GM23338 (cell line): ENCODE measurements around the gene UTP4. TPM values are rescaled to one million over a fixed set of nuclear protein-coding genes. Genes with fewer than 3 reads are reported as not detected.
"Not testable (repeated sequence)": the region's sequence is repeated elsewhere in the genome, so short reads cannot be mapped to it uniquely, and the experiment has no call there.

Source experiments
- ATAC-seq: fragments of 200-7000 bp; cut with Tn5 transposase; 3 replicates; pipeline ENCODE4 v1.9.1; 2020
- DNase-seq: peaks from one replicate; pipeline ENCODE4 v3.0.0-alpha.2; 2015; ENCODE audit warnings: low spot score
- H2AFZ ChIP-seq: fragments of 200-600 bp; sonication (generic); 2 replicates; pipeline ENCODE4 v1.8.0; 2016; ENCODE audit warnings: antibody characterized with exemption, mild to moderate bottlenecking, moderate library complexity
- H3F3A ChIP-seq: fragments of 200-600 bp; sonication (generic); replicated peaks from 2 replicates; pipeline ENCODE4 v1.8.0; 2017; ENCODE audit warnings: antibody characterized with exemption, mixed run types, low read depth
- H3K27ac ChIP-seq: fragments of 200-600 bp; sonication (generic); 2 replicates; pipeline ENCODE4 v1.6.1; 2016; ENCODE audit warnings: low read depth
- H3K27me3 ChIP-seq: fragments of 200-600 bp; sonication (generic); 2 replicates; pipeline ENCODE4 v1.8.0; 2016; ENCODE audit warnings: mild to moderate bottlenecking, mixed run types, moderate library complexity; ENCODE audit not compliant: insufficient read depth
- H3K36me3 ChIP-seq: fragments of 200-600 bp; sonication (generic); 2 replicates; pipeline ENCODE4 v1.8.0; 2016; ENCODE audit warnings: mild to moderate bottlenecking; ENCODE audit not compliant: insufficient read depth
- H3K4me1 ChIP-seq: fragments of 200-600 bp; sonication (generic); 2 replicates; pipeline ENCODE4 v1.8.0; 2016; ENCODE audit warnings: mild to moderate bottlenecking, moderate library complexity; ENCODE audit not compliant: insufficient read depth
- H3K4me2 ChIP-seq: fragments of 200-600 bp; sonication (generic); 2 replicates; pipeline ENCODE4 v1.7.1; 2017; ENCODE audit warnings: mixed run types
- H3K4me3 ChIP-seq: fragments of 200-600 bp; sonication (generic); 2 replicates; pipeline ENCODE4 v1.6.1; 2016; ENCODE audit warnings: mixed run types
- H3K79me2 ChIP-seq: fragments of 200-600 bp; sonication (generic); replicated peaks from 2 replicates; pipeline ENCODE4 v1.8.0; 2017; ENCODE audit warnings: mild to moderate bottlenecking; ENCODE audit not compliant: insufficient read depth
- H3K9me2 ChIP-seq: fragments of 200-600 bp; sonication (generic); 2 replicates; pipeline ENCODE4 v1.8.0; 2017; ENCODE audit not compliant: insufficient read depth
- H4K20me1 ChIP-seq: fragments of 200-600 bp; sonication (generic); replicated peaks from 2 replicates; pipeline ENCODE4 v1.8.0; 2017; ENCODE audit warnings: mild to moderate bottlenecking; ENCODE audit not compliant: insufficient read depth
- H3K27ac Mint-ChIP-seq: 2 replicates; pipeline ENCODE4 v1.8.0; 2020; ENCODE audit warnings: inconsistent platforms, mild to moderate bottlenecking, moderate library complexity, mixed read lengths
- H3K27me3 Mint-ChIP-seq: 3 replicates; pipeline ENCODE4 v1.8.0; 2022; ENCODE audit warnings: low read depth, mild to moderate bottlenecking, moderate library complexity, mixed read lengths, inconsistent platforms; ENCODE audit not compliant: insufficient read depth, poor library complexity
- H3K36me3 Mint-ChIP-seq: 3 replicates; pipeline ENCODE4 v1.8.0; 2021; ENCODE audit warnings: low read depth, mild to moderate bottlenecking, inconsistent platforms, moderate library complexity, mixed read lengths
- H3K4me1 Mint-ChIP-seq: 3 replicates; pipeline ENCODE4 v1.8.0; 2020; ENCODE audit warnings: mild to moderate bottlenecking, inconsistent platforms, mixed read lengths
- H3K4me3 Mint-ChIP-seq: 3 replicates; pipeline ENCODE4 v1.8.0; 2021; ENCODE audit warnings: moderate library complexity, mild to moderate bottlenecking, inconsistent platforms, mixed read lengths
- H3K9me3 Mint-ChIP-seq: 3 replicates; pipeline ENCODE4 v1.8.0; 2020; ENCODE audit warnings: moderate library complexity, mild to moderate bottlenecking, inconsistent platforms, mixed read lengths
- CTCF ChIP-seq, 2 experiments: fragments of 200-600 bp in 1 of 2; sonication (generic) in 1 of 2; conservative IDR thresholded peaks; 2 replicates each; pipeline versions ENCODE4 v1.5.1 to v1.6.1; 2016 to 2017; ENCODE audit warnings: antibody characterized with exemption in 2 of 2, low read depth in 2 of 2, mild to moderate bottlenecking in 2 of 2, moderate library complexity in 1 of 2
- ETS1 ChIP-seq: IDR thresholded peaks from 2 replicates; pipeline ENCODE4 v1.6.1; 2016; ENCODE audit warnings: antibody characterized with exemption
- EZH2 ChIP-seq: fragments of 200-600 bp; sonication (generic); IDR thresholded peaks from one replicate; pipeline ENCODE4 v1.8.0; 2017; ENCODE audit warnings: antibody characterized with exemption, mild to moderate bottlenecking, low read depth; ENCODE audit not compliant: unreplicated experiment
- EZH2phosphoT487 ChIP-seq: fragments of 200-600 bp; sonication (generic); IDR thresholded peaks from one replicate; pipeline ENCODE4 v1.8.1; 2018; ENCODE audit warnings: antibody characterized with exemption; ENCODE audit not compliant: unreplicated experiment
- JUNB ChIP-seq: IDR thresholded peaks from one replicate; pipeline ENCODE4 v1.6.1; 2016; ENCODE audit warnings: antibody characterized with exemption; ENCODE audit not compliant: unreplicated experiment
- REST ChIP-seq: IDR thresholded peaks from one replicate; pipeline ENCODE4 v1.6.1; 2018; ENCODE audit warnings: antibody characterized with exemption; ENCODE audit not compliant: unreplicated experiment
- STAT1 ChIP-seq: IDR thresholded peaks from one replicate; pipeline ENCODE4 v1.6.1; 2016; ENCODE audit warnings: antibody characterized with exemption; ENCODE audit not compliant: unreplicated experiment
- polyA plus RNA-seq: library from polyadenylated mRNA; unstranded; fragments of >200 nt; fragmentation: Nextera tagmentation; extraction: Ambion mirVana; gene quantifications from 2 replicates; pipeline ENCODE4 v1.2.1, GENCODE V29; 2016
- total RNA-seq: library from RNA; depleted of rRNA; stranded (reverse); fragments of >200 nt; shearing (Covaris generic); gene quantifications from 2 replicates; pipeline ENCODE4 v1.2.3, GENCODE V29; 2014

Gene UTP4
- total and polyA plus RNA-seq, 2 experiments from 2014 or later: 63.2 to 66.6 TPM

GRCh38 chr16:69120096-69120664 is 12.3 kb upstream of the UTP4 start (continued):
- TF ChIP-seq REST (no peak), STAT1 (no peak), ETS1 (no peak), EZH2 (no peak), CTCF (conservative IDR thresholded peaks at IDR 0.05; ENCODE audit: low read depth in 2 of 2) (no peak), JUNB (no peak)

- Histone ChIP-seq H2AFZ (no peak overlapping the region), H3F3A (peaks cover 26% of the 10 kb centered on the region), H3K27ac (peak overlapping the region; percentile 1; the same call in 1 of the 2 replicates), H3K4me2 (no peak overlapping the region), H3K27me3 (no peaks in the 10 kb centered on the region), H3K9me2 (no peaks in the 10 kb centered on the region), H3K4me3 (no peak overlapping the region), H4K20me1 (peaks cover 23% of the 10 kb centered on the region), H3K4me1 (no peaks in the 10 kb centered on the region), H3K36me3 (peaks cover 13% of the 10 kb centered on the region; the same call in 1 of the 2 replicates), H3K79me2 (peaks cover 52% of the 10 kb centered on the region)
- no peaks in the 10 kb centered on the region for H3K9me3 Mint-ChIP-seq
- H3K27ac Mint-ChIP-seq: no peak overlapping the region
- peaks cover 3% of the 10 kb centered on the region for H3K27me3 Mint-ChIP-seq
- ATAC-seq (peak; percentile 64), DNase-seq (peak; percentile 86)
- TF ChIP-seq EZH2phosphoT487 (no peak), CTCF (conservative IDR thresholded peaks at IDR 0.05; ENCODE audit: low read depth in 2 of 2) (peak; percentile 78 to 91)
- no peaks in the 10 kb centered on the region; the same call in 2 of the 3 replicates for H3K4me1 Mint-ChIP-seq
- peaks cover 61% of the 10 kb centered on the region for H3K36me3 Mint-ChIP-seq
- no peak overlapping the region for H3K4me3 Mint-ChIP-seq
These were observed 8.5 kb upstream of the UTP4 start for GRCh38 chr16:69123910-69124309.

DNA sequence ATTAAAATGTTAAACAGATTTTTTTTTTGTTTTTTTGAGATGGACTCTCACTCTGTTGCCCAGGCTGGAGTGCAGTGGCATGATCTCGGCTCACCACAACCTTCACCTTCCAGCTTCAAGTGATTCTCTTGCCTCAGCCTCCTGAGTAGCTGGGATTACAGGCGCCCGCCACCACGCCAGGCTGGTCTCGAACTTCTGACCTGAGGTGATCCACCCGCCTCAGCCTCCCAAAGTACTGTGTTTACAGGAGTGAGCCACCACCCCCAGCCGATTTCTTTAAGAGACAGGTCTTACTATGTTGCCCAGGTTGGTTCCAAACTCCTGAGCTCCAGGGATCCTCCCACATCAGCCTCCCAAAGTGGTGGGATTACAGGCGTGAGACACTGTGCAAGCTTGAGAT is 8.0 kb upstream of the UTP4 start:
- H3K36me3 Mint-ChIP-seq: peaks cover 58% of the 10 kb centered on the region
- H3K4me1 Mint-ChIP-seq, H3K4me2 ChIP-seq, H2AFZ ChIP-seq, H3K9me3 Mint-ChIP-seq, H3K4me3 Mint-ChIP-seq, H3K4me3 ChIP-seq, H3K27me3 ChIP-seq, ATAC-seq, DNase-seq, H3K27me3 Mint-ChIP-seq, H3K27ac Mint-ChIP-seq, H3K4me1 ChIP-seq, H3K9me2 ChIP-seq: not testable (repeated sequence)
- H3F3A ChIP-seq: peaks cover 26% of the 10 kb centered on the region
- H3K79me2 ChIP-seq: peaks cover 57% of the 10 kb centered on the region
- peaks cover 23% of the 10 kb centered on the region for H4K20me1 ChIP-seq
- peak overlapping the region; percentile 1; the same call in 1 of the 2 replicates for H3K27ac ChIP-seq
- peaks cover 13% of the 10 kb centered on the region; the same call in 1 of the 2 replicates for H3K36me3 ChIP-seq

DNA sequence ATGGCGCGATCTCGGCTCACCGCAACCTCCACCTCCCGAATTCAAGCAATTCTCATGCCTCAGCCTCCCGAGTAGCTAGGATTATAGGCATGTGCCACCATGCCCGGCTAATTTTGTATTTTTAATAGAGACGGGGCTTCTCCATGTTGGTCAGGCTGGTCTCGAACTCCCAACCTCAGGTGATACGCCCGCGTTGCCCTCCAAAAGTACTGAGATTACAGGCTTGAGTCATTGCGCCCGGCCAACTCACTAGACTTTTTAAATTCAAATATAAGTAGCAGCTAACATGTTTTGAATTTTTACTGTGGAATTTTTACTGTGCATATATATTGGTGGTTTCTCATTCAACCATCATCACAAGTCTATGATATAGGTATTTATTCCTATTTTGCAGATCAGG is 7.5 kb upstream of the UTP4 start:
- H3K27ac Mint-ChIP-seq, H3K4me2 ChIP-seq, H3K4me3 Mint-ChIP-seq, H3K27me3 Mint-ChIP-seq, H3K4me1 Mint-ChIP-seq, H3K4me3 ChIP-seq, H3K9me2 ChIP-seq, DNase-seq, ATAC-seq, H2AFZ ChIP-seq, H3K27me3 ChIP-seq, H3K4me1 ChIP-seq, H3K9me3 Mint-ChIP-seq: not testable (repeated sequence)
- H3K79me2 ChIP-seq: peaks cover 62% of the 10 kb centered on the region
- H4K20me1 ChIP-seq: peaks cover 23% of the 10 kb centered on the region
- H3K27ac ChIP-seq: peak overlapping the region; percentile 1; the same call in 1 of the 2 replicates
- H3K36me3 Mint-ChIP-seq: peaks cover 55% of the 10 kb centered on the region
- peaks cover 13% of the 10 kb centered on the region; the same call in 1 of the 2 replicates for H3K36me3 ChIP-seq
- H3F3A ChIP-seq: peaks cover 26% of the 10 kb centered on the region
